ENCODE results near the gene CLDN1. TPM values are rescaled to one million over a fixed set of nuclear protein-coding genes. Genes with fewer than 3 reads are reported as not detected.

The CLDN1 gene
- total RNA-seq, 2 donors from 2014 or later, result 8.8 to 52.3 TPM

DNA sequence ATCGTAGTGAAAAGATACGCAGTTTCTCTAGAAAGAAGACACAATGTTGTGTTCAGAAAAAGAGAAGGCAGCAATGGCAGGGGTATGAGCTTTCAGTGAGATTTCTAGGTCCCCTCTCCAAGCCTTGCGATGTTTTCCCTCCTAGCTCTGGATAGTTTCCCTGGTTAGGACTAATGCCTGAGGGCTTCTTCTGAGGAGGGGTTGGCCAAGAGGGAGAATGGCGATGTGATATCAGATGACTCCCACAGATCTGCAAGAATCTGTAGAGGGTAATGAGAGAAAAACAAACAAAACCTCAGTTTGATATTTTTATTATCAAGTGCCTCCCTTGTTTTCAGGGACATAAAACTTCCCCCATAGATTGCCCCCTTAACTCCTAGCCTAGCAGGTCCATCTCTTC lies 4.1 kb upstream of the CLDN1 start:
- no peaks in the 10 kb centered on the region for H3K27me3 ChIP-seq (replicated peaks; ENCODE audit: insufficient read depth)
- no peaks in the 10 kb centered on the region for H3K4me1 ChIP-seq (replicated peaks)
- intact Hi-C loops (cut with DNase I), result no loop called here
- WGBS, result 37% methylated on average over 4 of the region's 4 CpGs
- DNase-seq (ENCODE audit: low spot score), result no peak
- no peak overlapping the region for H3K27ac ChIP-seq
- H3K9me3 ChIP-seq, result no peaks in the 10 kb centered on the region
- no peak for TF ChIP-seq POLR2A (IDR thresholded peaks at IDR 0.05)
- TF ChIP-seq CTCF (IDR thresholded peaks at IDR 0.05), result no peak
- TF ChIP-seq POLR2AphosphoS5 (IDR thresholded peaks at IDR 0.05), result no peak
- H3K4me3 ChIP-seq, result no peak overlapping the region
- no peaks in the 10 kb centered on the region for H3K36me3 ChIP-seq

GRCh38 chr3:190325923-190326322 lies 3.7 kb upstream of the CLDN1 start:
- no peak for TF ChIP-seq CTCF (IDR thresholded peaks at IDR 0.05)
- TF ChIP-seq POLR2AphosphoS5 (IDR thresholded peaks at IDR 0.05), result no peak
- TF ChIP-seq POLR2A (IDR thresholded peaks at IDR 0.05), result no peak
- H3K9me3 ChIP-seq, result no peaks in the 10 kb centered on the region

GRCh38 chr3:190323246-190323626 lies 990 bp upstream of the CLDN1 start:
- no peak for DNase-seq (ENCODE audit: low spot score)

More at GRCh38 chr3:190325923-190326322, 3.7 kb upstream of the CLDN1 start:
- 48% methylated on average over 1 of the region's 1 CpG for WGBS
- DNase-seq (ENCODE audit: low spot score), result no peak
- Histone ChIP-seq H3K27me3 (replicated peaks; ENCODE audit: insufficient read depth) (no peaks in the 10 kb centered on the region), H3K4me3 (no peak overlapping the region), H3K27ac (no peak overlapping the region), H3K36me3 (no peaks in the 10 kb centered on the region), H3K4me1 (replicated peaks) (no peaks in the 10 kb centered on the region)
- intact Hi-C loops (cut with DNase I), result no loop called here

GRCh38 chr3:190322604-190323245 lies 479 bp upstream of the CLDN1 start:
- 16% methylated on average over 12 of the region's 12 CpGs for WGBS

More at GRCh38 chr3:190323246-190323626, 990 bp upstream of the CLDN1 start:
- Histone ChIP-seq H3K9me3 (no peaks in the 10 kb centered on the region), H3K36me3 (no peaks in the 10 kb centered on the region), H3K27ac (no peak overlapping the region), H3K27me3 (replicated peaks; ENCODE audit: insufficient read depth) (no peaks in the 10 kb centered on the region), H3K4me3 (no peak overlapping the region), H3K4me1 (replicated peaks) (no peaks in the 10 kb centered on the region)
- 77% methylated on average over 8 of the region's 8 CpGs for WGBS
- no peak for TF ChIP-seq CTCF (IDR thresholded peaks at IDR 0.05)
- TF ChIP-seq POLR2A (IDR thresholded peaks at IDR 0.05), result no peak
- TF ChIP-seq POLR2AphosphoS5 (IDR thresholded peaks at IDR 0.05), result no peak
- intact Hi-C loops (cut with DNase I), result loop anchor here (5.0 kb wide), 1 partner anchor 356 kb away; no protein-coding TSS in a partner anchor

More at GRCh38 chr3:190322604-190323245, 479 bp upstream of the CLDN1 start:
- H3K27me3 ChIP-seq (replicated peaks; ENCODE audit: insufficient read depth), result no peaks in the 10 kb centered on the region
- TF ChIP-seq POLR2A (IDR thresholded peaks at IDR 0.05), result no peak
- TF ChIP-seq POLR2AphosphoS5 (IDR thresholded peaks at IDR 0.05), result no peak
- TF ChIP-seq CTCF (IDR thresholded peaks at IDR 0.05), result no peak
- H3K36me3 ChIP-seq, result no peaks in the 10 kb centered on the region
- no peaks in the 10 kb centered on the region for H3K4me1 ChIP-seq (replicated peaks)
- H3K9me3 ChIP-seq, result no peaks in the 10 kb centered on the region
- H3K27ac ChIP-seq, result no peak overlapping the region
- H3K4me3 ChIP-seq, result peak overlapping the region; percentile 39 to 48
- intact Hi-C loops (cut with DNase I), result loop anchor here (5.0 kb wide), 1 partner anchor 355 kb away; no protein-coding TSS in a partner anchor
- DNase-seq (ENCODE audit: low spot score), result no peak
